HepG2 (cell line): ENCODE results near the gene UBC. TPM values are rescaled to one million over a fixed set of nuclear protein-coding genes. Genes with fewer than 3 reads are reported as not detected.

ENCODE experiments used
- ATAC-seq: fragments of 200-7000 bp; cut with Tn5 transposase; 3 replicates; pipeline ENCODE4 v1.9.1; 2020; ENCODE audit warnings: mild to moderate bottlenecking, moderate library complexity
- BruUV-seq: library from RNA; stranded (reverse); fragments of 400-500 nt; replicated peaks from 2 replicates; lab custom pipeline; 2021; lab: Mats Ljungman, UMichigan
- CTCF ChIA-PET: fragments of 300-600 bp; formaldehyde crosslinking; extraction: SDS; loops from one replicate; lab custom pipeline; 2021; ENCODE audit warnings: low total read pairs, inconsistent platforms, low intra/inter-chr PET ratio; lab: Yijun Ruan, JAX
- POLR2A ChIA-PET: fragments of 350-600 bp; sonication (Branson Sonifier 250); formaldehyde crosslinking; loops from one replicate; lab custom pipeline; 2020; ENCODE audit warnings: antibody characterized with exemption, inconsistent platforms; lab: Yijun Ruan, JAX
- DNase-seq: peaks from one replicate; pipeline ENCODE4 v3.0.0-alpha.2; 2015; ENCODE audit warnings: low spot score
- FAIRE-seq: peaks from 3 replicates; lab custom pipeline; 2011; peaks lifted over from hg19 to GRCh38; lab: Jason Lieb, UNC
- H2AFZ ChIP-seq: one replicate; pipeline ENCODE4 v1.6.1; 2011; ENCODE audit warnings: low read length, inconsistent platforms
- H3K27ac ChIP-seq: fragments of 300-600 bp; 3 replicates; pipeline ENCODE4 v1.8.0; 2011; ENCODE audit warnings: mixed run types, mild to moderate bottlenecking, mixed read lengths, low read length, inconsistent platforms; ENCODE audit not compliant: insufficient read depth; ENCODE audit errors: extremely low read length
- H3K27me3 ChIP-seq, 2 experiments: fragments of 200-600 bp in 1 of 2; 2 replicates in 1 of 2; 3 replicates in 1 of 2; pipeline versions ENCODE4 v1.6.0 to v1.8.0; 2011; ENCODE audit warnings: low read length in 2 of 2, mild to moderate bottlenecking in 2 of 2, moderate library complexity in 2 of 2, inconsistent platforms in 1 of 2; ENCODE audit not compliant: insufficient read depth in 2 of 2, control insufficient read depth in 1 of 2
- H3K36me3 ChIP-seq, 2 experiments: fragments of 200-600 bp in 1 of 2; replicated peaks in 1 of 2; 2 replicates in 1 of 2; 3 replicates in 1 of 2; pipeline versions ENCODE4 v1.5.1 to v1.8.0; 2011; ENCODE audit warnings: low read length in 2 of 2, inconsistent platforms in 1 of 2; ENCODE audit not compliant: insufficient read depth in 2 of 2, control insufficient read depth in 1 of 2
- H3K4me1 ChIP-seq: 2 replicates; pipeline ENCODE4 v1.5.1; 2012; ENCODE audit warnings: low read length, inconsistent platforms; ENCODE audit not compliant: insufficient read depth
- H3K4me2 ChIP-seq: 2 replicates; pipeline ENCODE4 v1.6.0; 2011; ENCODE audit warnings: low read depth, low read length, inconsistent platforms
- H3K4me3 ChIP-seq, 3 experiments: fragments of 200-600 bp in 1 of 3; sonication (generic), shearing (Covaris generic) in 1 of 3; replicated peaks in 1 of 3; 2 replicates each; pipeline ENCODE4 v1.5.1; 2011 to 2016; ENCODE audit warnings: low read length in 3 of 3, inconsistent platforms in 2 of 3, low read depth in 2 of 3, mild to moderate bottlenecking in 2 of 3, control low read depth in 1 of 3, mixed read lengths in 1 of 3; ENCODE audit not compliant: insufficient read depth in 1 of 3
- H3K79me2 ChIP-seq: one replicate; pipeline ENCODE4 v1.6.1; 2011; ENCODE audit warnings: low read length, inconsistent platforms; ENCODE audit not compliant: insufficient read depth
- H3K9ac ChIP-seq: 2 replicates; pipeline ENCODE4 v1.6.0; 2011; ENCODE audit warnings: mild to moderate bottlenecking, low read depth, low read length, inconsistent platforms; ENCODE audit not compliant: insufficient read depth
- H3K9me3 ChIP-seq: 2 replicates; pipeline ENCODE4 v1.5.1; 2012; ENCODE audit warnings: mild to moderate bottlenecking, low read length
- H4K20me1 ChIP-seq: 2 replicates; pipeline ENCODE4 v1.6.0; 2011; ENCODE audit warnings: inconsistent platforms, mild to moderate bottlenecking, low read length, moderate library complexity; ENCODE audit not compliant: insufficient read depth
- CBFB ChIP-seq: sonication (generic); formaldehyde crosslinking; IDR thresholded peaks from 2 replicates; pipeline ENCODE4 v1.4.0; 2020; ENCODE audit warnings: missing genetic modification reagents
- FOXK2 ChIP-seq: fragments of 450-650 bp; IDR thresholded peaks from 2 replicates; pipeline ENCODE4 v1.6.1; 2016
- JARID2 ChIP-seq: sonication (generic); formaldehyde crosslinking; IDR thresholded peaks from 2 replicates; pipeline ENCODE4 v1.8.1; 2023; ENCODE audit warnings: missing genetic modification reagents, inconsistent platforms; ENCODE audit not compliant: insufficient replicate concordance
- KLF6 ChIP-seq: IDR thresholded peaks from 2 replicates; pipeline ENCODE4 v1.8.0; 2016; ENCODE audit warnings: missing biosample characterization, missing genetic modification reagents
- MYC ChIP-seq: sonication (generic); formaldehyde crosslinking; IDR thresholded peaks from 2 replicates; pipeline ENCODE4 v1.9.0; 2021; ENCODE audit warnings: missing genetic modification reagents, borderline replicate concordance
- NFIC ChIP-seq: IDR thresholded peaks from 2 replicates; pipeline ENCODE4 v1.6.1; 2012; ENCODE audit warnings: mild to moderate bottlenecking, low read length, inconsistent platforms
- PPARG ChIP-seq: conservative IDR thresholded peaks from 2 replicates; pipeline ENCODE4 v1.6.1; 2016; ENCODE audit warnings: missing biosample characterization, missing genetic modification reagents
- SRF ChIP-seq: IDR thresholded peaks from 2 replicates; pipeline ENCODE4 v1.6.1; 2011; ENCODE audit warnings: mild to moderate bottlenecking, low read depth, low read length, moderate library complexity
- THAP11 ChIP-seq: IDR thresholded peaks from 2 replicates; pipeline ENCODE4 v1.6.1; 2016; ENCODE audit warnings: missing biosample characterization, missing genetic modification reagents
- ZNF263 ChIP-seq: sonication (generic); formaldehyde crosslinking; IDR thresholded peaks from 2 replicates; pipeline ENCODE4 v1.4.0; 2020; ENCODE audit warnings: missing genetic modification reagents
- ZNF274 ChIP-seq: sonication (generic); formaldehyde crosslinking; IDR thresholded peaks from 2 replicates; pipeline ENCODE4 v1.5.1; 2020; ENCODE audit warnings: mild to moderate bottlenecking, missing genetic modification reagents
- ZNF619 ChIP-seq: sonication (generic); formaldehyde crosslinking; IDR thresholded peaks from 2 replicates; pipeline ENCODE4 v1.4.0; 2020; ENCODE audit warnings: mild to moderate bottlenecking, missing genetic modification reagents
- WGBS: methylation state at CpG from one replicate; pipeline ENCODE4 v1.1.6; 2017; ENCODE audit warnings: low lambda C conversion rate; 5-methylcytosine and 5-hydroxymethylcytosine counted together
- in situ Hi-C: cut with HindIII; loops from 2 replicates; pipeline ENCODE4 v1.10.0; 2017; ENCODE audit warnings: low pct_unique_long_range_greater_than_20kb; ENCODE audit not compliant: extremely low pct_ligation_motif_present
- intact Hi-C: fragments of 100-400 bp; cut with micrococcal nuclease; formaldehyde crosslinking; loops from one replicate; pipeline ENCODE4 v1.10.0; 2022; ENCODE audit not compliant: unreplicated experiment
- polyA plus RNA-seq, 8 experiments: library from polyadenylated mRNA; depleted of rRNA in 3 of 8; stranded (reverse) in 7 of 8; unstranded in 1 of 8; fragments of >200 nt; fragmentation: Illumina TruSeq in 4 of 8; extraction: Trizol in 4 of 8; gene quantifications; 2 replicates each; pipeline versions ENCODE4 v1.2.1 to v1.2.3, GENCODE V29; 2011 to 2016; ENCODE audit warnings: low read depth in 4 of 8, missing spikeins in 1 of 8, mixed read lengths in 1 of 8; ENCODE audit not compliant: insufficient read depth in 1 of 8
- total RNA-seq, 5 experiments: library from RNA; depleted of rRNA; stranded (reverse); fragments of >200 nt; fragmentation: Illumina TruSeq; extraction: Trizol; gene quantifications; 2 replicates each; pipeline ENCODE4 v1.2.3, GENCODE V29; 2016; ENCODE audit warnings: low read depth in 1 of 5
- TF ChIP-seq, protein P1 (sequence below): sonication (generic); formaldehyde crosslinking; conservative IDR thresholded peaks from 2 replicates; pipeline ENCODE4 v1.4.0; 2020; ENCODE audit warnings: missing genetic modification reagents
- TF ChIP-seq, protein P2 (sequence below): sonication (generic); formaldehyde crosslinking; IDR thresholded peaks from 2 replicates; pipeline ENCODE4 v1.9.0; 2021; ENCODE audit warnings: missing genetic modification reagents, mild to moderate bottlenecking, borderline replicate concordance
- TF ChIP-seq, protein P3 (sequence below), 2 experiments: sonication (generic) in 1 of 2; formaldehyde crosslinking in 1 of 2; IDR thresholded peaks; 2 replicates each; pipeline versions ENCODE4 v1.4.0 to v1.6.1; 2018 to 2020; ENCODE audit warnings: missing genetic modification reagents in 2 of 2, borderline replicate concordance in 1 of 2, low read depth in 1 of 2, mild to moderate bottlenecking in 1 of 2, missing biosample characterization in 1 of 2
- TF ChIP-seq, protein P4 (sequence below): sonication (generic); formaldehyde crosslinking; IDR thresholded peaks from 2 replicates; pipeline ENCODE4 v1.5.0; 2020; ENCODE audit warnings: missing genetic modification reagents

Gene UBC
- total and polyA plus RNA-seq, 2 of the 13 experiments (the other 11 are each of a cell fraction or from before 2014, with no cell fraction given) = 805 to 1,432 TPM

DNA sequence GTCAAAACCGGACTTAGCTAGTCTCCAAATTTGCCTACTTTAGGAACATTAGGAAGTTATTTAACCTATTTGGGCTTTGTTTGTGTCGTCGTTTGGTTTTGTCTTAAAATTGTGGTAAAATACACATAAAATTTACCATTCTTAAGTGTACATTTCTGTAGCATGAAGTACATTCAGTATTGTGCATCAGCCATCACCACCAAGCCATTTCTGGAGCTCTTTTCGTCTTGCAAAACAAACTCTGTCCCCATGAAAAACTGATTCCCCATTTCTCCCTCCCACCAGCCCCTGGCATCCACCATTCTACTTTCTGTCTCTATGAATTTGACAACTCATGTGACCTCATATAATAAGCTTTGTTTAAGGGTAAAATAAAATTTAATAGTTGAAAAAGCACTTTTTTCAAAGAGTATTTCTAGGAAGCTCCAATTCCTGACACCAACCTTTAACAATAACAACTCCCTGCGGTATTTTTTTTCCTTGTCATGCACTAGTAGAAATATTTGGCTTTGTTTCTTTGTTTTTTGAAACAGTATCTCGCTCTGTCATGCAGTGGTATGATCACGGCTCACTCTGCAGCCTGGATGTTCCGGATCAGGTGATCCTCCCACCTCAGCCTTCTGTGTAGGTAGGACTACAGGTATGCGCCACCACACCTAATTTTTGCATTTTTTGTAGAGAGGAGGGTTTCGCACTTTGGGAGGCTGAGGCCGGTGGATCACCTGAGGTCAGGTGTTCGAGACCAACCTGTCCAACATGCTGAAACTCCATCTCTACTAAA, 3.6 kb upstream of the UBC start:
- CTCF ChIA-PET = no interaction called here
- Histone ChIP-seq H3K4me2 (peak overlapping the region; percentile 97), H3K27me3 (no peaks in the 10 kb centered on the region; a peak in 1 of 5 replicates), H2AFZ (no peak overlapping the region), H3K4me1 (peaks cover 57% of the 10 kb centered on the region), H3K79me2 (peaks cover 27% of the 10 kb centered on the region), H3K9ac (peak overlapping the region; percentile 99), H3K4me3 (peak overlapping the region; percentile 34 to 99 (median 47)), H3K27ac (peak overlapping the region; percentile 100), H4K20me1 (peaks cover 13% of the 10 kb centered on the region), H3K9me3 (no peaks in the 10 kb centered on the region), H3K36me3 (peaks cover 0 to 8% of the 10 kb centered on the region in 2 experiments; a peak in 2 of 5 replicates)
- intact Hi-C loops = loop anchor here (2.0 kb wide), 1 partner anchor 21 kb away; no protein-coding TSS in a partner anchor
- FAIRE-seq = no peak
- POLR2A ChIA-PET = interaction anchor here (0.6 to 12.4 kb wide), 12 partner anchors 8 to 1209 kb away, joined by 3 to 199 read pairs (median 6); partner anchors contain the start of genes ATP6V0A2 and SCARB1
- 2% methylated on average over 12 of the region's 12 CpGs for WGBS
- peak; percentile 49 for DNase-seq
- no TSS peak for BruUV-seq
- in situ Hi-C loops = no loop called here
- ATAC-seq = no peak
- TF ChIP-seq ZNF263 = peak; percentile 46; the same call in 1 of the 2 replicates
- TF ChIP-seq CBFB (CRISPR knock-in tag) = no peak
- TF ChIP-seq, protein P1, sequence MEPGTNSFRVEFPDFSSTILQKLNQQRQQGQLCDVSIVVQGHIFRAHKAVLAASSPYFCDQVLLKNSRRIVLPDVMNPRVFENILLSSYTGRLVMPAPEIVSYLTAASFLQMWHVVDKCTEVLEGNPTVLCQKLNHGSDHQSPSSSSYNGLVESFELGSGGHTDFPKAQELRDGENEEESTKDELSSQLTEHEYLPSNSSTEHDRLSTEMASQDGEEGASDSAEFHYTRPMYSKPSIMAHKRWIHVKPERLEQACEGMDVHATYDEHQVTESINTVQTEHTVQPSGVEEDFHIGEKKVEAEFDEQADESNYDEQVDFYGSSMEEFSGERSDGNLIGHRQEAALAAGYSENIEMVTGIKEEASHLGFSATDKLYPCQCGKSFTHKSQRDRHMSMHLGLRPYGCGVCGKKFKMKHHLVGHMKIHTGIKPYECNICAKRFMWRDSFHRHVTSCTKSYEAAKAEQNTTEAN (CRISPR knock-in tag) = no peak
- no peak for TF ChIP-seq ZNF619 (CRISPR knock-in tag)
- TF ChIP-seq JARID2 = no peak
- TF ChIP-seq, protein P2, sequence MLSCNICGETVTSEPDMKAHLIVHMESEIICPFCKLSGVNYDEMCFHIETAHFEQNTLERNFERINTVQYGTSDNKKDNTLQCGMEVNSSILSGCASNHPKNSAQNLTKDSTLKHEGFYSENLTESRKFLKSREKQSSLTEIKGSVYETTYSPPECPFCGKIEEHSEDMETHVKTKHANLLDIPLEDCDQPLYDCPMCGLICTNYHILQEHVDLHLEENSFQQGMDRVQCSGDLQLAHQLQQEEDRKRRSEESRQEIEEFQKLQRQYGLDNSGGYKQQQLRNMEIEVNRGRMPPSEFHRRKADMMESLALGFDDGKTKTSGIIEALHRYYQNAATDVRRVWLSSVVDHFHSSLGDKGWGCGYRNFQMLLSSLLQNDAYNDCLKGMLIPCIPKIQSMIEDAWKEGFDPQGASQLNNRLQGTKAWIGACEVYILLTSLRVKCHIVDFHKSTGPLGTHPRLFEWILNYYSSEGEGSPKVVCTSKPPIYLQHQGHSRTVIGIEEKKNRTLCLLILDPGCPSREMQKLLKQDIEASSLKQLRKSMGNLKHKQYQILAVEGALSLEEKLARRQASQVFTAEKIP = no peak
- TF ChIP-seq MYC (CRISPR knock-in tag) = no peak
- no peak for TF ChIP-seq NFIC
- TF ChIP-seq, protein P3, sequence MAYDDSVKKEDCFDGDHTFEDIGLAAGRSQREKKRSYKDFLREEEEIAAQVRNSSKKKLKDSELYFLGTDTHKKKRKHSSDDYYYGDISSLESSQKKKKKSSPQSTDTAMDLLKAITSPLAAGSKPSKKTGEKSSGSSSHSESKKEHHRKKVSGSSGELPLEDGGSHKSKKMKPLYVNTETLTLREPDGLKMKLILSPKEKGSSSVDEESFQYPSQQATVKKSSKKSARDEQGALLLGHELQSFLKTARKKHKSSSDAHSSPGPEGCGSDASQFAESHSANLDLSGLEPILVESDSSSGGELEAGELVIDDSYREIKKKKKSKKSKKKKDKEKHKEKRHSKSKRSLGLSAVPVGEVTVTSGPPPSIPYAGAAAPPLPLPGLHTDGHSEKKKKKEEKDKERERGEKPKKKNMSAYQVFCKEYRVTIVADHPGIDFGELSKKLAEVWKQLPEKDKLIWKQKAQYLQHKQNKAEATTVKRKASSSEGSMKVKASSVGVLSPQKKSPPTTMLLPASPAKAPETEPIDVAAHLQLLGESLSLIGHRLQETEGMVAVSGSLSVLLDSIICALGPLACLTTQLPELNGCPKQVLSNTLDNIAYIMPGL (CRISPR knock-in tag; IDR thresholded peaks at IDR 0.05; ENCODE audit: borderline replicate concordance in 1 of 2, low read depth in 1 of 2) = peak in 1 of 2 experiments; percentile 64; a peak in 2 of 4 replicates
- no peak for TF ChIP-seq SRF
- peak; percentile 49; the same call in 1 of the 2 replicates for TF ChIP-seq PPARG
- TF ChIP-seq THAP11 (CRISPR knock-in tag) = 0 out of 2 replicates have a peak, but pooled peaks have one; percentile 1
- TF ChIP-seq ZNF274 = 0 out of 2 replicates have a peak, but pooled peaks have one; percentile 18
- TF ChIP-seq, protein P4, sequence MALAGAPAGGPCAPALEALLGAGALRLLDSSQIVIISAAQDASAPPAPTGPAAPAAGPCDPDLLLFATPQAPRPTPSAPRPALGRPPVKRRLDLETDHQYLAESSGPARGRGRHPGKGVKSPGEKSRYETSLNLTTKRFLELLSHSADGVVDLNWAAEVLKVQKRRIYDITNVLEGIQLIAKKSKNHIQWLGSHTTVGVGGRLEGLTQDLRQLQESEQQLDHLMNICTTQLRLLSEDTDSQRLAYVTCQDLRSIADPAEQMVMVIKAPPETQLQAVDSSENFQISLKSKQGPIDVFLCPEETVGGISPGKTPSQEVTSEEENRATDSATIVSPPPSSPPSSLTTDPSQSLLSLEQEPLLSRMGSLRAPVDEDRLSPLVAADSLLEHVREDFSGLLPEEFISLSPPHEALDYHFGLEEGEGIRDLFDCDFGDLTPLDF (CRISPR knock-in tag) = no peak
- no peak for TF ChIP-seq FOXK2
- 0 out of 2 replicates have a peak, but pooled peaks have one; percentile 2 for TF ChIP-seq KLF6 (CRISPR knock-in tag)
